Activated CD4-positive, alpha-beta memory T cell treated with anti-CD3 and anti-CD28 coated beads for 36 hours (primary cell): Measurements from ENCODE around the gene GLT1D1. TPM values are rescaled to one million over a fixed set of nuclear protein-coding genes. Genes with fewer than 3 reads are reported as not detected.

ENCODE experiments used
- CTCF ChIA-PET: fragments of 350-600 bp; sonication (Branson Sonifier 250); formaldehyde crosslinking; loops from one replicate; lab custom pipeline; 2021; ENCODE audit warnings: antibody characterized with exemption, inconsistent platforms; lab: Charles Lee
- POLR2A ChIA-PET: fragments of 350-600 bp; sonication (Branson Sonifier 250); formaldehyde crosslinking; loops from one replicate; lab custom pipeline; 2021; ENCODE audit warnings: antibody characterized with exemption; lab: Charles Lee
- DNase-seq: peaks from one replicate; pipeline ENCODE4 v3.0.0-alpha.2; 2020
- H3K27ac Mint-ChIP-seq: one replicate; pipeline ENCODE4 v1.8.0; 2021; ENCODE audit warnings: mixed read lengths
- H3K27me3 Mint-ChIP-seq: one replicate; pipeline ENCODE4 v1.8.0; 2021; ENCODE audit warnings: mixed read lengths
- H3K36me3 Mint-ChIP-seq: one replicate; pipeline ENCODE4 v1.8.0; 2021; ENCODE audit warnings: mixed read lengths
- H3K4me1 Mint-ChIP-seq: one replicate; pipeline ENCODE4 v1.8.0; 2021; ENCODE audit warnings: low read depth, mixed read lengths
- H3K4me3 Mint-ChIP-seq: one replicate; pipeline ENCODE4 v1.8.0; 2021; ENCODE audit warnings: mild to moderate bottlenecking, mixed read lengths
- H3K9me3 Mint-ChIP-seq: one replicate; pipeline ENCODE4 v1.8.0; 2021; ENCODE audit warnings: mixed read lengths
- intact Hi-C: fragments of 100-400 bp; cut with micrococcal nuclease; formaldehyde crosslinking; loops from one replicate; pipeline ENCODE4 v1.15.1; 2023
- total RNA-seq, 2 experiments: library from RNA; stranded (reverse); gene quantifications; one replicate each; pipeline ENCODE4 v1.2.3, GENCODE V29; 2021

The GLT1D1 gene
- total RNA-seq, 2 experiments from 2014 or later, result not detected

GRCh38 chr12:128981971-128982533 is 128.8 kb downstream of the GLT1D1 start:
- Mint-ChIP-seq H3K4me3 (no peak overlapping the region), H3K27me3 (peaks cover 10% of the 10 kb centered on the region), H3K9me3 (no peaks in the 10 kb centered on the region), H3K36me3 (no peaks in the 10 kb centered on the region), H3K27ac (no peak overlapping the region), H3K4me1 (no peaks in the 10 kb centered on the region)
- POLR2A ChIA-PET, result no interaction called here
- intact Hi-C loops, result no loop called here
- CTCF ChIA-PET, result no interaction called here
- no peak for DNase-seq

DNA sequence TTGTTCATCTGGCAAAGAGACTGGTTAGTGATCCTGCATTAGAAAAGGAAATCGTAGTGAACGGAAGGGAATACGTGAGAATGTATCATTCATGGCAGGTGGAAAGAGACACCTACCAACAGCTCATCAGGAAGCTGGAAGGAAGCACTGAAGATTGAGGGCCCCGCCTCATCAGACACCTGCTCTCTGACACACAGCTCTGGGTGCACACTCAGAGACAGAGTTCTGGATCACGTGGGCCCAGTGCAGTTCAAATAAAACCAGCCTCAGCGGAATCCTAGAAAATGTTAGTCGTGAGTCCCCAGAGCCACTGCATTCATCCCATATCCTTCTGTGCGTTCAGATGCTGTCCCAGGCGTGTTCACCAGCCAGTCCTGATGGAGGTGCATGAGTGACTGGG is 129.7 kb downstream of the GLT1D1 start:
- no peaks in the 10 kb centered on the region for H3K9me3 Mint-ChIP-seq
- intact Hi-C loops, result no loop called here
- no peak overlapping the region for H3K4me3 Mint-ChIP-seq
- no peak overlapping the region for H3K27ac Mint-ChIP-seq
- no peaks in the 10 kb centered on the region for H3K4me1 Mint-ChIP-seq
- H3K27me3 Mint-ChIP-seq, result peaks cover 8% of the 10 kb centered on the region
- POLR2A ChIA-PET, result no interaction called here
- CTCF ChIA-PET, result no interaction called here
- DNase-seq, result no peak
- H3K36me3 Mint-ChIP-seq, result no peaks in the 10 kb centered on the region

GRCh38 chr12:128983371-128983770 is 130.1 kb downstream of the GLT1D1 start:
- H3K9me3 Mint-ChIP-seq, result no peaks in the 10 kb centered on the region
- CTCF ChIA-PET, result no interaction called here

GRCh38 chr12:128986957-128987356 is 133.7 kb downstream of the GLT1D1 start:
- H3K9me3 Mint-ChIP-seq, result no peaks in the 10 kb centered on the region
- ChIA-PET CTCF (no interaction called here), POLR2A (no interaction called here)
- no peaks in the 10 kb centered on the region for H3K36me3 Mint-ChIP-seq
- H3K4me3 Mint-ChIP-seq, result no peak overlapping the region
- DNase-seq, result no peak
- H3K4me1 Mint-ChIP-seq, result no peaks in the 10 kb centered on the region
- H3K27me3 Mint-ChIP-seq, result no peaks in the 10 kb centered on the region
- no peak overlapping the region for H3K27ac Mint-ChIP-seq
- intact Hi-C loops, result no loop called here

More at GRCh38 chr12:128983371-128983770, 130.1 kb downstream of the GLT1D1 start:
- intact Hi-C loops, result no loop called here
- Mint-ChIP-seq H3K4me3 (no peak overlapping the region), H3K27me3 (peaks cover 8% of the 10 kb centered on the region), H3K36me3 (no peaks in the 10 kb centered on the region), H3K27ac (no peak overlapping the region), H3K4me1 (no peaks in the 10 kb centered on the region)
- no peak for DNase-seq
- POLR2A ChIA-PET, result no interaction called here

GRCh38 chr12:128989287-128989686 is 136.0 kb downstream of the GLT1D1 start:
- Mint-ChIP-seq H3K4me1 (no peaks in the 10 kb centered on the region), H3K4me3 (no peak overlapping the region), H3K36me3 (no peaks in the 10 kb centered on the region), H3K27ac (no peak overlapping the region), H3K27me3 (no peaks in the 10 kb centered on the region), H3K9me3 (no peaks in the 10 kb centered on the region)
- DNase-seq, result no peak
- intact Hi-C loops, result no loop called here
- POLR2A ChIA-PET, result no interaction called here
- CTCF ChIA-PET, result no interaction called here

DNA sequence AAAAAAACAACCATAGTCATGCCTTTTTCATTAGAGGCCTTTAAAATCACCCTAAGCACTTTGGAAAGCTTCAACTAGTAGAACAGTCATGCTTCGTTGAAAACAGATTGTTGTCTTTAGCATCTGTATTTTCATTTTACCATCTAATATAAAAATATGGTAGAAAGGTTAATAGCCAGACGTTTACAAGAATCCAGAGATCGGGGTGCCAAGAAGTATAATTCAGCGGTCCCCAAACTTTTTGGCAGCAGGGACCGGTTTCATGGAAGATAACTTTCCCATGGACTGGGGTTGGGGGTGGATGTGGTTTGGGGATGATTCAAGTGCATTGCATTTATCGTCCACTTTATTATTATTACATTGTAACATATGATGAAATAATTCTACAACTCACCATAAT is 138.4 kb downstream of the GLT1D1 start:
- intact Hi-C loops, result no loop called here
- Mint-ChIP-seq H3K9me3 (no peaks in the 10 kb centered on the region), H3K27ac (no peak overlapping the region), H3K4me1 (no peaks in the 10 kb centered on the region), H3K4me3 (no peak overlapping the region), H3K36me3 (no peaks in the 10 kb centered on the region), H3K27me3 (no peaks in the 10 kb centered on the region)
- DNase-seq, result no peak
- ChIA-PET POLR2A (no interaction called here), CTCF (no interaction called here)

DNA sequence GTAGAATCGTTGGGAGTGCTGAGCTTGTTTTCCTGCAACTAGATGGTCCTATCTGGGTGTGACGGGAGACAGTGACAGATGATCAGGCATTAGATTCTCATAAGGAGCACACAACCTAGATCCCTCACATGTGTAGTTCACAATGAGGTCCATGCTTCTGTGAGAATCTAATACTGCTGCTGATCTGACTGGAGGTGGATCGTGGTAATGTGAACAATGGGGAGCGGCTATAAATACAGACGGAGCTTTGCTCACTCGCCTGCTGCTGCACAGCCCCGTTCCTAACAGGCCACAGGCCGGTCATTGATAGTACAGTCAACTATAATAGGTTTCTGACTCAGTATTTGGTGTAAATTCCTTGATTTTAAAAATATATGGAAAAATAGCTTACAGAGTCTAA is 138.8 kb downstream of the GLT1D1 start:
- no peak overlapping the region for H3K27ac Mint-ChIP-seq
- ChIA-PET CTCF (no interaction called here), POLR2A (no interaction called here)
- intact Hi-C loops, result no loop called here
- H3K4me1 Mint-ChIP-seq, result no peaks in the 10 kb centered on the region
- H3K27me3 Mint-ChIP-seq, result no peaks in the 10 kb centered on the region
- no peaks in the 10 kb centered on the region for H3K36me3 Mint-ChIP-seq
- H3K4me3 Mint-ChIP-seq, result no peak overlapping the region
- no peak for DNase-seq
- H3K9me3 Mint-ChIP-seq, result peaks cover under 1% of the 10 kb centered on the region

GRCh38 chr12:128992550-128992949 is 139.3 kb downstream of the GLT1D1 start:
- no peak overlapping the region for H3K27ac Mint-ChIP-seq
- H3K9me3 Mint-ChIP-seq, result peaks cover 3% of the 10 kb centered on the region
- no peak for DNase-seq
- ChIA-PET POLR2A (no interaction called here), CTCF (no interaction called here)
- no peaks in the 10 kb centered on the region for H3K36me3 Mint-ChIP-seq
- intact Hi-C loops, result no loop called here
- H3K27me3 Mint-ChIP-seq, result no peaks in the 10 kb centered on the region
- H3K4me3 Mint-ChIP-seq, result no peak overlapping the region
- no peaks in the 10 kb centered on the region for H3K4me1 Mint-ChIP-seq

GRCh38 chr12:128994856-128995255 is 141.6 kb downstream of the GLT1D1 start:
- no peaks in the 10 kb centered on the region for H3K27me3 Mint-ChIP-seq
- no peak overlapping the region for H3K4me3 Mint-ChIP-seq
- H3K27ac Mint-ChIP-seq, result no peak overlapping the region
- intact Hi-C loops, result no loop called here
- no peaks in the 10 kb centered on the region for H3K4me1 Mint-ChIP-seq
- peaks cover 13% of the 10 kb centered on the region for H3K9me3 Mint-ChIP-seq
- ChIA-PET POLR2A (no interaction called here), CTCF (no interaction called here)
- no peak for DNase-seq
- no peaks in the 10 kb centered on the region for H3K36me3 Mint-ChIP-seq

DNA sequence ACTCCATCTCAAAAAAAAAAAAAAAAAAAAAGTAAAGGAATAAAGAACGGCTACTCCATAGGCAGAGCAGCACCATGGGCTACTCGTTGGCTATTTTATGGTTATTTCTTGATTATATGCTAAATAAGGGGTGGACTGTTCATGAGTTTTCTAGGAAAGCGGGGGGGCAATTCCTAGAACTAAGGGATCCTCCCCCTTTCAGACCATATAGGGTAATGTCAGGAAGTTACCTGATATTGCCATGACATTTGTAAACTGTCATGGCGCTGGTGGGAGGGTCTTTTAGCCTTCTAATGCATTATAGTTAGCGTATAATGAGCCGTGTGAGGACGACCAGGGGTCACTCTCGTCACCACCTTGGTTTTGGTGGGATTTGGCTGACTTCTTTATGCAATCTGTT is 142.3 kb downstream of the GLT1D1 start:
- ChIA-PET CTCF (no interaction called here), POLR2A (no interaction called here)
- Mint-ChIP-seq H3K27me3 (no peaks in the 10 kb centered on the region), H3K4me1 (no peaks in the 10 kb centered on the region), H3K36me3 (no peaks in the 10 kb centered on the region), H3K27ac (no peak overlapping the region), H3K9me3 (peaks cover 17% of the 10 kb centered on the region), H3K4me3 (no peak overlapping the region)
- intact Hi-C loops, result no loop called here
- no peak for DNase-seq

DNA sequence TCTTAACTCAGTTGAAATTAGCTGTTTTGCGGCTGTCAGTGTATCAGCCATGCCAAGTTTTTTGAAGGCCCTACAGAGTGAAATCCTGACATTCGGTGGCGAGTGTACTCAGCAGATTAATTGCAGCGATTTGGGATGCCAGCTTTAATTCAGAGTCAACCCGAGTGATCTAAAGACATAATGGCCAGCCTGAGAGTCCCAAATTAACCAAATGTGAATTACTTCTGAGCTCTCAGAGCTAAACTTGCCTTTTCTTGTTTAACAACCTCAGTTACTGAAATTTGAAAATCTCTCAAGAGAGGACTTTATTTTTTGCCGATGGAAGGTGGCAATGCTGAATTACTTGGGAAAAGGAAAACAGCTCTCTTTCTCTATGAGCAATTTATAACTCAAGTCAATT is 148.5 kb downstream of the GLT1D1 start:
- no peaks in the 10 kb centered on the region for H3K4me1 Mint-ChIP-seq
- H3K4me3 Mint-ChIP-seq, result no peak overlapping the region
- H3K9me3 Mint-ChIP-seq, result peaks cover 30% of the 10 kb centered on the region
- no peak overlapping the region for H3K27ac Mint-ChIP-seq
- no peak for DNase-seq
- intact Hi-C loops, result no loop called here
- H3K27me3 Mint-ChIP-seq, result no peaks in the 10 kb centered on the region
- H3K36me3 Mint-ChIP-seq, result no peaks in the 10 kb centered on the region
- ChIA-PET CTCF (no interaction called here), POLR2A (no interaction called here)

- Mint-ChIP-seq H3K27ac (no peak overlapping the region), H3K4me3 (no peak overlapping the region), H3K9me3 (peaks cover 28% of the 10 kb centered on the region), H3K27me3 (no peaks in the 10 kb centered on the region), H3K36me3 (no peaks in the 10 kb centered on the region), H3K4me1 (no peaks in the 10 kb centered on the region)
- DNase-seq, result no peak
- CTCF ChIA-PET, result no interaction called here
- POLR2A ChIA-PET, result no interaction called here
- intact Hi-C loops, result no loop called here
Measured at GRCh38 chr12:129002427-129002826, 149.1 kb downstream of the GLT1D1 start.

DNA sequence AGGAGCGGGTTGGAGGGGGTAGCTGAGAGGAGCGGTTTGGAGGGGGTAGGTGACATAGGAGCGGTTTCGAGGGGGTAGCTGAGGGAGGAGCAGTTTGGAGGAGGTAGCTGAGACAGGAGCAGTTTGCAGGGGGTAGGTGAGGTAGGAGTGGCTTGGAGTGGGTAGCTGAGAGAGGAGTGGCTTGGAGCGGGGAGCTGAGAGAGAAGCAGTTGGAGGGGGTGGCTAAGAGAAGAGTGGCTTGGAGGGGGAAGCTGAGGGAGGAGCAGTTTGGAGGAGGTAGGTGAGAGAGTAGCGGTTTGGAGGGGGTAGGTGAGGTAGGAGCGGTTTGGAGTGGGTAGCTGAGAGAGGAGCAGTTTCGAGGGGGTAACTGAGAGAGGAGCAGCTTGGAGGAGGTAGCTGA is 152.1 kb downstream of the GLT1D1 start:
- Mint-ChIP-seq H3K27me3 (no peaks in the 10 kb centered on the region), H3K4me3 (no peak overlapping the region), H3K4me1 (no peaks in the 10 kb centered on the region), H3K36me3 (no peaks in the 10 kb centered on the region), H3K27ac (no peak overlapping the region), H3K9me3 (peaks cover 19% of the 10 kb centered on the region)
- no peak for DNase-seq
- ChIA-PET CTCF (no interaction called here), POLR2A (no interaction called here)
- intact Hi-C loops, result no loop called here
